ENCODE data around the gene ANTXR2. TPM values are rescaled to one million over a fixed set of nuclear protein-coding genes. Genes with fewer than 3 reads are reported as not detected.

Gene ANTXR2
- total RNA-seq, 1 donor from 2014 or later, result 14.4 TPM

DNA sequence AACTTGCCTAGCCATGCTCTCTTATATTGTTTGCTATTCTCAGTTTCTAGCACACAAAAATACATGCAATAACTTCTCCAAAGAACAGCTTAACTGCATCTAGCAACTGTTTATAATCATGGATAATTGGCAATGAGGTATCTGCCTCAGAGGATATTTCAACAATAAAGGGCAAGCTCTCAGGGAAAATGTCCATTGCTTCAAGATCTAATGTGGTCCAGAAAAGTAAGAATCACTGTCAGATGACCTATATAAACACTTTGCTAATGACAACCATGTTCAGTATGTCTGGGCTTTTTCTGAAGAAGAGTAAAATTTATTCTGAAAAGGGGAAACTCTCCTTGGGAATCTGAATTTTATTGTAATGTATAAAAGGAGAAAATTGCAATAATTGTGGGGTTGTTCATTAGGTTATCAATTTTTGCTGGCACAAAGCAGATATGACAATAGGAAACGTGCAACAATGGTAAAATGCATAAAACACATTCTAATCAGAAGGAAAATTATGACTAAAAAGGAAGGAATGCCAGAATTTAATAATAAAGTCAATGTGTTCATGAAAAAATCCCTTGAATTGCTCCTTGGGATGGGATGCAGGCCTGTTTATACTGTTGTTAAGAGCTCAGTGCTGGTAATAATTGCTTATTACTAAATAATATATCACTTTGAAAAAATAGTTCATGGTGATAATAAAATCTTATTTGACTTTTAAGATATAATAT, 90.3 kb downstream of the ANTXR2 start:
- TF ChIP-seq, protein P1, sequence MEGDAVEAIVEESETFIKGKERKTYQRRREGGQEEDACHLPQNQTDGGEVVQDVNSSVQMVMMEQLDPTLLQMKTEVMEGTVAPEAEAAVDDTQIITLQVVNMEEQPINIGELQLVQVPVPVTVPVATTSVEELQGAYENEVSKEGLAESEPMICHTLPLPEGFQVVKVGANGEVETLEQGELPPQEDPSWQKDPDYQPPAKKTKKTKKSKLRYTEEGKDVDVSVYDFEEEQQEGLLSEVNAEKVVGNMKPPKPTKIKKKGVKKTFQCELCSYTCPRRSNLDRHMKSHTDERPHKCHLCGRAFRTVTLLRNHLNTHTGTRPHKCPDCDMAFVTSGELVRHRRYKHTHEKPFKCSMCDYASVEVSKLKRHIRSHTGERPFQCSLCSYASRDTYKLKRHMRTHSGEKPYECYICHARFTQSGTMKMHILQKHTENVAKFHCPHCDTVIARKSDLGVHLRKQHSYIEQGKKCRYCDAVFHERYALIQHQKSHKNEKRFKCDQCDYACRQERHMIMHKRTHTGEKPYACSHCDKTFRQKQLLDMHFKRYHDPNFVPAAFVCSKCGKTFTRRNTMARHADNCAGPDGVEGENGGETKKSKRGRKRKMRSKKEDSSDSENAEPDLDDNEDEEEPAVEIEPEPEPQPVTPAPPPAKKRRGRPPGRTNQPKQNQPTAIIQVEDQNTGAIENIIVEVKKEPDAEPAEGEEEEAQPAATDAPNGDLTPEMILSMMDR (conservative IDR thresholded peaks at IDR 0.05; ENCODE audit: low read depth, low read length), result no peak
- no peak overlapping the region for H3K4me3 ChIP-seq (ENCODE audit: low read depth, low read length)
- DNase-seq (ENCODE audit: low read depth), result no peak

DNA sequence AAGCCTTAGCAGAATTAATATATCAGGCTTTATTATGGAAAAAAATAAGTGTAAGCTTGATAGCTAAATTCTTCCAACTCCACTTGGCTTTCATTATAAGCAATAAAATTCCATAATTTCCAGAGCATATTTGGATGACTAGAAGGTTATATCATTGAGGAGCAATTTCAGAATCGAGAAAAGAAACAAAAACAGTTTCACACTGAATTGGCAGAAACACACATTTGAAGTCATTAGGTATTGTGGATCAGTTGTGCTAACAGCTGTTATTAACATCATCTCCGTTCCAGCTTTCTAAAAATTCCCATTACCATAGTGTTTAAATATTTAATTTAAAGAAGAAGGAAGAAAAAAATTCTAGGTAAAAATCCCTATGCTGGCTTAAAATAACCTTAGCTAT, 92.6 kb downstream of the ANTXR2 start:
- no peak for DNase-seq (ENCODE audit: low read depth)
- TF ChIP-seq, protein P1 (conservative IDR thresholded peaks at IDR 0.05; ENCODE audit: low read depth, low read length), result no peak
- H3K4me3 ChIP-seq (ENCODE audit: low read depth, low read length), result no peak overlapping the region

DNA sequence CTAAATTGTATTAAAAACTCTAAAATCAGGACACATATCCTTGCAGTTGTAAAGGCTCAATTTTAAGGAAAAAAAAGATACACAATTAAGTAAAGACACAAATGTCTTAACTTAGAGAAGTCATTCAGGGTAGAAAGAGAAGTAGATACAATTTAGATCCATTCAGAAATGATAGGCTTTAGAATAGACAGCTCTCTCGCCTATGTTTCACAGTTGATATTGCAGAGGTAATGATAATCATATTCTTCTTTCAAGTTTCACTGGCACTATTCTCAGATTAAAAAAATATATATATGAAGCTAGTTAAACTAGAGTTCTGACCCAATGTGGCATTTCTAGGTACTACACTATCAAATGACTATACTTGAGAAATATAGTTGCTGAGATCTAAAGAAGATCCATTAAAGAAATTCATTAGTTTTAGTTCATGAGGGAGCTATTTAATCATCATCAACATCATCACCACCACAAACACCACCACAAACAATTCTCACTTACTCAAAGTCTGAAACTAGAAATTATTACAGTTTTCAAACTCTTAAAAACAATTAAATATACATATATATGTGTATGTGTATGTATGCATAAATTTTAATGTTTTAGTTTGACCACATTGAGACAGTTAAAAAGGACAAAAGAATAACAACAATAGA, 93.1 kb downstream of the ANTXR2 start:
- TF ChIP-seq, protein P1 (conservative IDR thresholded peaks at IDR 0.05; ENCODE audit: low read depth, low read length), result no peak
- DNase-seq (ENCODE audit: low read depth), result no peak
- H3K4me3 ChIP-seq (ENCODE audit: low read depth, low read length), result no peak overlapping the region

DNA sequence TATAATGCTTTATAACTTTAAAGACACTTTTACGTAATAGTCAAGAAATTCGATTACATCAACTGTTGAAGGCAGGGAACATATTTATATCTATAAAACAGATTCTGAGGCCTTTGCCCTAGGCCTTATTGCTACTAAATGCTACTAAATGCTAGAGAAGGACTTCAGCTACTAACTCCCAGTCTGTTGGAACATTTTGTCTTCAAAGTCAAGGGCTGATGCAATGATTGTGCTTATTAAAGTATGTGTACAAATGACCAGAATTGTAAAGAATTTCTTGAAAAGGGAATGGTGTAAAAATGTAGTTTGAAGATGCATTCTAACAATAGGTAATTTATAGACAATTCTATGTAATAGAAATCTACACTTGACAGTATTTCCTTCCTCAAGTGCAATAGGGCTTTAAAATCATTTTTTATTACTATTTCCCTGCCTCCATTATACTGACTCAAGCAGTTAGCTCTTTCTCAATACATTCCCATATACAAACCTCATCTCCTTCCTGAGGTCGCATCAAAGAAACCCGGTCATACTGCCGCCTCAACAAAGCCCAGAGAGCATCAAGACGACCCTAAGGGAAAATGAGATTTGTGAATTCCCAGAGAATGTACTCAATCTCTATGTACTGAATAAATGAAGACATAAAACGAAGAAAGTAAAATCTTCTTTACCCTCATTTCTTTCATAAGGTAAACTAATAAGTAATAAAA, 95.7 kb downstream of the ANTXR2 start:
- no peak overlapping the region for H3K4me3 ChIP-seq (ENCODE audit: low read depth, low read length)
- TF ChIP-seq, protein P1 (conservative IDR thresholded peaks at IDR 0.05; ENCODE audit: low read depth, low read length), result no peak
- DNase-seq (ENCODE audit: low read depth), result no peak

DNA sequence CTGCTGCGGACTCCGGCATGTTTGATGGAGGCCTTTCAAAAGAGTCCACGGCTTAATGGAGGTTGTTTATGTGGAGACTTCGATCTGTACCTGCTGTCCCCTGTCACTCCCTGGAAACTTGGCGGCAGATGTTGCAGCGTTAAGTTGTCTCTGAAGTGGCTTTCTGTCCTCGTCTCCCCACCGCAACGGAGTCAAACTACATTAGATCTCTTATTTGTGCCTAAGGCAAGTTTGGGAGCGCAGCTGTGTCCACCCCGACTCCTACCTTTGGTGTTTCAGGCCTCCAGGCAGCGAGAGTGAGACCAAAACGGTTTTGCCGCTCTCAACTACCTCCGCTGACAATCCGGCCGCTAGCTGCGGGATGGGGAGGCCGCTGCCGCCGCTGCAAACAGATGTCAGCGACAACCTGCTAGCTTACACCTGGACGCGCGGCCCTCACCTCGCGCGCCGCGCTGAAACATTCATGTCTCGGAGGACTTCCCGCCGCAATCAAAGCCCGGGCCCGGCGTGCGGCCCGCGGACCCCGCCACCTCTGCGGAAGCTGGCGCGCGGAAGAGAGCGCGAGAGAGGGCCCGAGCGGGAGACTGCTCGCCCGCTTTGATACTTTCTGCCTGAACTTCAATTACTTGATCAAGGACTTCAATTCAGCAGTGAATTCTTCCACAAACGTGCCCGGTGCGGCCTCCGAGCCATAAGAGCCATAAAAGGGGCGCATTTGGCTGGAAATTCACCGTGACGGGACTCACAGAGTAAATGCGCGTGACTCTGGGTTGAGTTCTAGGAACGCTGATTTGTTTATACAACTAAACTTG, 108.4 kb downstream of the ANTXR2 start:
- no peak for DNase-seq (ENCODE audit: low read depth)
- peak overlapping the region; percentile 20 for H3K4me3 ChIP-seq (ENCODE audit: low read depth, low read length)
- TF ChIP-seq, protein P1 (conservative IDR thresholded peaks at IDR 0.05; ENCODE audit: low read depth, low read length), result no peak

DNA sequence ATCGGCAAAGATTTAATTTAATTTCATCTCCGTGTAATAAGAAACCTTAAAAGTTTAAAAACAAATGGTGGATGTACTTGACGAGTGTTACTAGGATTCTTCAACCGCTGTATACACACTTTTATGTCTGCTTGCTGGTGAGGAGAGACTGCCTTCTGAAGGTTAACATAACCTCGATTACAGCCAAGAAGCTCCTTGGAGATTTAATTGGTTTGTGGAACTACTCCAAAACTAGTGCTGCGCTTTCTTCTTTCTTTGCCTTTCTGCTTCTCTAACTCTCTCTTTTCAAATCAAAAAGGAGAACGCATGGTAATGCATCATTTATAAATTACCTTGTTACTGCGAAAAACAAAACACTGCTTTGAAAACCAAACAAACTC, 109.0 kb downstream of the ANTXR2 start:
- no peak for DNase-seq (ENCODE audit: low read depth)
- TF ChIP-seq, protein P1 (conservative IDR thresholded peaks at IDR 0.05; ENCODE audit: low read depth, low read length), result no peak
- no peak overlapping the region for H3K4me3 ChIP-seq (ENCODE audit: low read depth, low read length)

Measured in epithelial cell of proximal tubule (primary cell).